ENCODE results near the gene C5.

The C5 gene

GRCh38 chr9:120941046-120941770 lies 108.9 kb downstream of the C5 start:
- DNase-seq (ENCODE audit: low spot score) = no peak

DNA sequence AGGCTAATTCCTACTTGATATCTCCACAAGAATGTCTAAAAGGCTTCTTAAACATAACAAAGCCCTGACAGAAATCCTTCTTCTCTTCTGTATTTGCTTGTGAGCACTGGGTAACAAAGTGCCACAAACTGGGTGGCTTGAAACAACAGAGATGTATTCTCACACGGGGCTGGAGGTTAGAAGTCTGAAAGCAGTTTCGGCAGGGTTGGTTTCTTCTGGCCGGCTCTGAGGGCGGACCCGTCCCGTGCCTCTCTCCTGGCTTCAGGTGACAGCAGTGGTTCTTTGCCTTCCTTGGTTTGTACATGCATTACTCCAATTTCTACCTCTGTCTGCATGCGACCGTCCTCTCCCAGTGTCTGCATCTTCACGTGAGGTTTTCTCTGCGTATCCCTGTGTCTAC lies 109.5 kb downstream of the C5 start:
- DNase-seq (ENCODE audit: low spot score) = no peak

DNA sequence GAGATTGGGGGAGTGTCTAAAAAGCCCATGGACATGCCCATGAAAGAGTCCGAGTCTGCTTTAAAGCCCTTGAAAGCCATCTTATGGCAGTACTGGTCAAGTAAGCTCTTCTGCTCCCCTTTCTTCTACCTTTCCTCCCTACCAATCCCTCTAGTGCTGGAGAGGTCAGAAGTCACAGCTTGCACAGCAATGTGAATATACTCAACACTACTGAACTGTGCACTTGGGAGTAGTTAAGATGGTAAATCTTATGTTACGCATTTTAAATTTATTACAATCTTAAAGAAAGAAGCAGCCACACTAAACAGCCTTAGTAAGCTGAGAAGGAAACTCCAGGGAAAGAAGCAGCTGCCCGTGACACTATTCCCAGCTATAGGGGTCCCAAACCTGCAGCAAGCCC lies 111.2 kb downstream of the C5 start:
- no peak for DNase-seq (ENCODE audit: low spot score)

GRCh38 chr9:120937596-120937995 lies 112.5 kb downstream of the C5 start:
- no peak for DNase-seq (ENCODE audit: low spot score)

DNA sequence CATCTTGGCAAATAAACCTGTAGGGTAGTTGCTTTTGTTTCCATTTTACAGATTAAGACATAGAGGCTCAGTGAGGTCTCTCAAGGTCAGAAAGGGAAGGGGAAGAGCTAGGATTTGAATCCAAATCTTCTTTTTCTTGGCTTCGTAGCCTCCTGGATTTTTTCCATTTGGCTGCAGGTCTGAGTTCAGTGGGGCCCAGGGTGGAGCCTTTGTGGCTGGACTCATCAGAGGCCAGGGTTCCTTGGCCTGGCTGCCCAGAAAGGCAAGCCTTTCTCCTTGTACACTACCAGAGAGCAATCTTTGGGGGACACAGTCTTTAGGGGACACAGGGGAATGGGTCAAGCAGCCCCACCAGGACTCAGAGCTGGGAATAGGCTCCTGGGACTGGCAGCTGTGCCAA lies 112.9 kb downstream of the C5 start:
- no peak for DNase-seq (ENCODE audit: low spot score)

GRCh38 chr9:120936764-120937122 lies 113.3 kb downstream of the C5 start:
- no peak for DNase-seq (ENCODE audit: low spot score)

DNA sequence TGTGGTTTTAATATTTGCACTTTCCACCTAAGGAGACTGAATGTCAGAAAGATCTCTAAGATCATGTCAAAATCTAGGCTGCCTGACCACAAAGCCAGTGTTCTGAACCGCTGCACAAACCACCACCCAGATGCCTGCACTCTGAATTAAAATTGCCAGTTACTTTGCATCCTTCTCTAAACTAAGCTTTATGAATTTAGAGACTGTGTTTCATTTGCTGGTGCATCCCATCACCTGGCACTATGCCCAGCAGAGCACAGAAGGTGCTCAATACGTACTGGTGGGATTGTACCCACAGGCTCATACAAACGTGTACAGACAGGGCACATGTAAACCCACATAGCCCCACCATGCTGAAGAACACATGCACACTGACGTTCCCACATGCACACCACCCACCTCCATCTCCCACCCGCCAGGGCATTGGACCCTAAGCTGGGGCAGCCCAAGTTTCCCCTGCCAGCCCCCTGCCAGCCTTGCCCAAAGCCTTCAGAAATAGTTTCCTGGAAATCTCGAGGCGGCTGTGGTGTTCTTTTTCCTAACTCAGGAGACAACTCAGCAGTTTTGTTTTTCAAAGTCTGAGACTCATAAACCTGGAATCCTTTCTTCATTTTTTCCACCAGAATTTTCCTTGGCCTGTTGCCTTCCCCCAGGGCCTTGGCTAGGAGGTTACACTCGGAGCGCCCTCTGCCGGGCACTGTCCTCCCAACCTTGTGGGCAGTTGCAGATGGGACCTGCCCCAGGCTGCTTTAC lies 113.9 kb downstream of the C5 start:
- DNase-seq (ENCODE audit: low spot score) = peak; percentile 82

GRCh38 chr9:120935383-120935857 lies 114.7 kb downstream of the C5 start:
- peak; percentile 65 for DNase-seq (ENCODE audit: low spot score)

GRCh38 chr9:120934281-120934680 lies 115.8 kb downstream of the C5 start:
- DNase-seq (ENCODE audit: low spot score) = no peak

- DNase-seq (ENCODE audit: low spot score) = no peak
Observed at GRCh38 chr9:120933310-120934055, 116.6 kb downstream of the C5 start.

DNA sequence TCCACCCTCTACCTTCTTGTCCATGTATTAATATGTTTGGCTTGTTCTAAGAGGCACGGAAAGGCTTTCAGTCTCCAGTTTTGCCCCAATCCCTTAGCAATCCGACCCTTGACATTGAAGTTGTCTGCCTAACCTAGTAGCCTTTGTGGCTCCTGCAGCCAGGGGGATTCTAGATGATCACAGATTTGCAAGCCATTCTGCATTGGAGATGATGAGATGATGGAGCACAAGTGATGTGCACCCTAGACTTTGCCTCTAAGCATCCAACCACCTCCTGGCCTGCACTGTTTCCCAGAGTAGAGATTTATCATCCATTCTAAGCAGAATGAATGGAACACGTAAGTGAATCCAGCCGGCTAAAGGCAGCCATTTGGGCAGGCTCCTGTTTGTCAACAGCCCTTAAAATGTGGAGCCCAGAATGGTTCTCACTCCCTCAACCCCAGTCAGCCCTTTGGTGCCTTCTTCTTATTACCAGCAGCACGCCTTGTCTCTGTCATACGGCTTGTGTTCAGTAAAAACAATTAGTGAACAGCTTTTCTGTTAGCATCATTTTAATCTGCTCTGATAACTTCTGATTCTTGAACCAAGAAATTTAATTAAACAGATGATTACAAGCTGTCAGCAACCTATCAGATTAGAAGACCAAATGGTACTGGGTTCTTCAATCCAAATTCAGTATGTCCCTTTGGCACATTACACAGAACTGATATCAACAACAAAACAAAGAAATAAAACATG lies 117.8 kb downstream of the C5 start:
- DNase-seq (ENCODE audit: low spot score) = no peak

- DNase-seq (ENCODE audit: low spot score) = no peak
Observed at GRCh38 chr9:120931231-120932085, 118.6 kb downstream of the C5 start.

DNA sequence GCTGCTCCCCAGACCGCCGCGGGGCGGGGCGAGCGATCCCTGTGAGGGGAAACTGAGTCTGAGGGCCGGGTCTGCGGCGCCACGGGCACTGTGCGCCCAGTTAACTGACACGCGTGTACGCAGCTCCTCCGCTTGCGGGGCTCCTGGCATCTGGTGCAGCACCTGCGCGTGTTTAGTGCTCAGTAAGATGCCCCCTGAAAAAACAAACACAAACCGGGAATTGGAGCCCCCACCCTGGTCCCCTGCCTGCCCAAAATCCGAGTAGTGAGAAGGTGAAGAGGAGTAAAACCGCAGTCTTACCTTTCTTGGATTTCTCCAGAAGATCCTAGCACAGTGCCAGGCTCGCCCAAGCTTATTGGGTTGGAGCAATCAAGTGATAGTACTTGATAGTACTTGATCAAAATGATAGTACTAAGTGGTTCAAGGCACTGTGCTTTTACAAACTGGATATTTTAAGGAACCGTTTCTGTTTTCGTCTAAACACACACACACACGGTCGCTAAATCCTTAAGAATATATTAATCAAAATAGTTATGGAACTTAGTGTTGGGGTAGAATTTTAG lies 120.8 kb downstream of the C5 start:
- no peak for DNase-seq (ENCODE audit: low spot score)

DNA sequence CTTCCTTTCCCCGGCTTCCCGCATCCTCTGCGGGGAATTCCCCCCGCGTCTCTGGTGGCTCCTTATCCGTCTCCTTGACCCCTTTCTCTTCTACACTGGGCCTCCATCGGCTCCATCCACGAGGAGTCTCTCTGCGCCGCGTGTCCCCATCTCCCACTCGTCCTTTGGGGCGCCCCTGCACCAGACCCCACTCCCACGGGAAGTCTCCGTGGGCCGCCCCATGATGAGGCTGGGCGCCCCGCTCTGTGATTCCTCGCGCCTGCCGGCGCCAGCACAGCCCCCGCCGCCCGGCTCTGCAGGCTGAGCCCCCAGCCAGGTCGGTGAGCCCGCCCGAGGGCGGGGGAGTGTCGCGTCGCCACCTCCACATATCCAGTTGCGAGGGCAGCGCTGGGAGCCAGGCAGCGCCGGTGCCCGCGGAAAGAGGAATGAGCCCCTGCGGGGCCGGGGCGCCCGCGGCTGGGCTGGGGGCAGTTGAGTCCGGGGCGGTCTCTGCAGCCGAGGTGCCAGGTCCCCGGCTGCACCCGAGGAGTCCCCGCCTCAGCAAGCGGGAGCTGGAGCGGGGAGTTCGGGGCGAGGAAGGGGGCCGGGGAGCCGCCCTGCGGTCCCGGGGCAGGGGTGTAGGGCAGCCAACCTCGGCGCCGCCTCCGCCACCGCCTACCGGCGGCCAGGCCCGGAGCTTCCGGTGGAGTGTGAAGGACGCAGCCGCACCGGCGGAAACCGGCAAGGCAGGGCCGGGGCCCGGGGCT lies 121.4 kb downstream of the C5 start:
- no peak for DNase-seq (ENCODE audit: low spot score)

GRCh38 chr9:120928015-120928482 lies 122.0 kb downstream of the C5 start:
- no peak for DNase-seq (ENCODE audit: low spot score)

- DNase-seq (ENCODE audit: low spot score) = no peak
Observed at GRCh38 chr9:120927269-120928014, 122.6 kb downstream of the C5 start.

GRCh38 chr9:120926397-120926928 lies 123.6 kb downstream of the C5 start, which contains the start of gene TRAF1:
Gene TRAF1 (minus strand): TSS chr9:120926796. CDS start chr9:120926075, 721 bp downstream.
- DNase-seq (ENCODE audit: low spot score) = no peak

GRCh38 chr9:120925535-120926396 lies 124.3 kb downstream of the C5 start:
- DNase-seq (ENCODE audit: low spot score) = no peak

Measured in hematopoietic multipotent progenitor cell treated with erythropoietin and hydrocortisone succinate and interleukin-3 and kit ligand, for 15 days (in vitro differentiated cells).